MM.1S (cell line): ENCODE measurements around the gene IL17C.
A peak's percentile ranks its signal among the peaks of the same experiment; 100 is the strongest.

ENCODE experiments used
- DNase-seq: peaks from one replicate; pipeline ENCODE4 v3.0.0-alpha.2; 2015
- H2AFZ ChIP-seq: fragments of 300-600 bp; sonication (generic); 2 replicates; pipeline ENCODE4 v1.6.0; 2016; ENCODE audit warnings: antibody characterized with exemption, low read length
- H3F3A ChIP-seq: fragments of 300-600 bp; sonication (generic); 2 replicates; pipeline ENCODE4 v1.6.1; 2016; ENCODE audit warnings: mild to moderate bottlenecking, antibody characterized with exemption, low read length, moderate library complexity, mixed read lengths; ENCODE audit not compliant: insufficient read depth
- H3K27ac ChIP-seq: fragments of 300-600 bp; sonication (generic); 2 replicates; pipeline ENCODE4 v1.5.1; 2016; ENCODE audit warnings: mild to moderate bottlenecking, low read length
- H3K27me3 ChIP-seq: fragments of 300-600 bp; sonication (generic); replicated peaks from 2 replicates; pipeline ENCODE4 v1.6.0; 2016; ENCODE audit warnings: low read length; ENCODE audit not compliant: insufficient read depth
- H3K36me3 ChIP-seq: fragments of 300-600 bp; sonication (generic); replicated peaks from 2 replicates; pipeline ENCODE4 v1.6.1; 2016; ENCODE audit warnings: mild to moderate bottlenecking, low read length, mixed read lengths; ENCODE audit not compliant: insufficient read depth
- H3K4me1 ChIP-seq: fragments of 300-600 bp; sonication (generic); 2 replicates; pipeline ENCODE4 v1.6.1; 2016; ENCODE audit warnings: low read length, mixed read lengths
- H3K4me2 ChIP-seq: fragments of 300-600 bp; sonication (generic); 2 replicates; pipeline ENCODE4 v1.6.0; 2016; ENCODE audit warnings: low read depth, low read length
- H3K4me3 ChIP-seq: fragments of 300-600 bp; sonication (generic); 2 replicates; pipeline ENCODE4 v1.5.1; 2016; ENCODE audit warnings: low read length, mixed read lengths
- H3K79me2 ChIP-seq: fragments of 300-600 bp; sonication (generic); 2 replicates; pipeline ENCODE4 v1.6.1; 2016; ENCODE audit warnings: mixed run types, low read length, mixed read lengths
- H3K9ac ChIP-seq: fragments of 300-600 bp; sonication (generic); 2 replicates; pipeline ENCODE4 v1.6.1; 2016; ENCODE audit warnings: low read length, mixed read lengths
- H3K9me2 ChIP-seq: fragments of 300-600 bp; sonication (generic); replicated peaks from 2 replicates; pipeline ENCODE4 v1.6.1; 2016; ENCODE audit warnings: mild to moderate bottlenecking, low read length, mixed read lengths; ENCODE audit not compliant: insufficient read depth
- H3K9me3 ChIP-seq: fragments of 300-600 bp; sonication (generic); replicated peaks from 2 replicates; pipeline ENCODE4 v1.6.1; 2016; ENCODE audit warnings: mild to moderate bottlenecking, low read length, mixed read lengths; ENCODE audit not compliant: insufficient read depth
- H4K20me1 ChIP-seq: fragments of 300-600 bp; sonication (generic); 2 replicates; pipeline ENCODE4 v1.6.1; 2016; ENCODE audit warnings: mild to moderate bottlenecking, low read length, moderate library complexity, mixed read lengths; ENCODE audit not compliant: insufficient read depth
- EZH2 ChIP-seq: fragments of 300-600 bp; sonication (generic); optimal IDR thresholded peaks from 2 replicates; pipeline ENCODE3; 2017; ENCODE audit warnings: low read depth, mild to moderate bottlenecking, antibody characterized with exemption, low read length, mixed read lengths
- EZH2phosphoT487 ChIP-seq: fragments of 300-600 bp; sonication (generic); IDR thresholded peaks from 2 replicates; pipeline ENCODE4 v1.6.1; 2018; ENCODE audit warnings: antibody characterized with exemption, low read length
- TF ChIP-seq, protein P1 (sequence below): fragments of 300-600 bp; sonication (generic); IDR thresholded peaks from 2 replicates; pipeline ENCODE4 v1.5.1; 2016; ENCODE audit warnings: antibody characterized with exemption, low read length, mixed read lengths

The IL17C gene

DNA sequence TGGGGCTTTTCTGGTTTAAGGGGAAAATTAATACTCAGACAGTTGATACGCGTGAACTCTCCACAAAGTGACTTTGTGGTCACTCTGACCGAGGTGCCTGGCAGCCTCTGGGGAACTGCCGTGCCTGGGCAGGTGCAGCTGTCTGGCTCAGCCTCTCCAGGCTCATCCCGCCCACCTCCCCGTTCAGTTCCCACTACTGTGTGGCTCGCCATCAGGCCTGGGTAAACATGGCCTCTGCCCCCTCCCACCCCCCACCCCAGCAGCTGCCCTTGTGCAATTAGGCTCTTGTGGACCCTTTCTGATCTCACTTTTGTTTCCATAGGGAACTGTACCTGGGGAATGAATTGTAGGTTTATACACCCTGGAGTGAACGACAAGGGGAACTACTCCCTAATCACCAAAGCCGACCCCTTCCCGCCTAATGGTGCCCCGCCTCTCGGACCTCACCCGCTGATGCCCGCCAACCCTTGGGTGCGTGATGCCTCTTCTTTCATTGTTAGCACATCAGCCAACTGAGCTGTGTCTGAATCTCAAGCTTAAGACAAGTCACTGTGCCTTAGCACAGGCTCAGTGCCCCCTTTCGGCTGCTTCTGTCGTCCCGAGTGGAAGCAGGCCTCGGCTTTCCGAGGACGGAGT, 40.4 kb upstream of the IL17C start:
- Histone ChIP-seq H2AFZ (no peak overlapping the region), H4K20me1 (no peaks in the 10 kb centered on the region), H3K27me3 (no peaks in the 10 kb centered on the region), H3K4me3 (no peak overlapping the region), H3K4me1 (peaks cover 21% of the 10 kb centered on the region), H3K9me3 (no peaks in the 10 kb centered on the region), H3K4me2 (peak overlapping the region; percentile 49; the same call in 1 of the 2 replicates), H3K9me2 (no peaks in the 10 kb centered on the region), H3K36me3 (no peaks in the 10 kb centered on the region; the same call in 1 of the 2 replicates), H3F3A (peaks cover 22% of the 10 kb centered on the region), H3K79me2 (peaks cover 27% of the 10 kb centered on the region), H3K27ac (peak overlapping the region; percentile 76), H3K9ac (no peak overlapping the region)
- TF ChIP-seq EZH2phosphoT487, result no peak
- TF ChIP-seq, protein P1, sequence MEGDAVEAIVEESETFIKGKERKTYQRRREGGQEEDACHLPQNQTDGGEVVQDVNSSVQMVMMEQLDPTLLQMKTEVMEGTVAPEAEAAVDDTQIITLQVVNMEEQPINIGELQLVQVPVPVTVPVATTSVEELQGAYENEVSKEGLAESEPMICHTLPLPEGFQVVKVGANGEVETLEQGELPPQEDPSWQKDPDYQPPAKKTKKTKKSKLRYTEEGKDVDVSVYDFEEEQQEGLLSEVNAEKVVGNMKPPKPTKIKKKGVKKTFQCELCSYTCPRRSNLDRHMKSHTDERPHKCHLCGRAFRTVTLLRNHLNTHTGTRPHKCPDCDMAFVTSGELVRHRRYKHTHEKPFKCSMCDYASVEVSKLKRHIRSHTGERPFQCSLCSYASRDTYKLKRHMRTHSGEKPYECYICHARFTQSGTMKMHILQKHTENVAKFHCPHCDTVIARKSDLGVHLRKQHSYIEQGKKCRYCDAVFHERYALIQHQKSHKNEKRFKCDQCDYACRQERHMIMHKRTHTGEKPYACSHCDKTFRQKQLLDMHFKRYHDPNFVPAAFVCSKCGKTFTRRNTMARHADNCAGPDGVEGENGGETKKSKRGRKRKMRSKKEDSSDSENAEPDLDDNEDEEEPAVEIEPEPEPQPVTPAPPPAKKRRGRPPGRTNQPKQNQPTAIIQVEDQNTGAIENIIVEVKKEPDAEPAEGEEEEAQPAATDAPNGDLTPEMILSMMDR, result no peak
- TF ChIP-seq EZH2, result no peak
- peak; percentile 58 for DNase-seq

DNA sequence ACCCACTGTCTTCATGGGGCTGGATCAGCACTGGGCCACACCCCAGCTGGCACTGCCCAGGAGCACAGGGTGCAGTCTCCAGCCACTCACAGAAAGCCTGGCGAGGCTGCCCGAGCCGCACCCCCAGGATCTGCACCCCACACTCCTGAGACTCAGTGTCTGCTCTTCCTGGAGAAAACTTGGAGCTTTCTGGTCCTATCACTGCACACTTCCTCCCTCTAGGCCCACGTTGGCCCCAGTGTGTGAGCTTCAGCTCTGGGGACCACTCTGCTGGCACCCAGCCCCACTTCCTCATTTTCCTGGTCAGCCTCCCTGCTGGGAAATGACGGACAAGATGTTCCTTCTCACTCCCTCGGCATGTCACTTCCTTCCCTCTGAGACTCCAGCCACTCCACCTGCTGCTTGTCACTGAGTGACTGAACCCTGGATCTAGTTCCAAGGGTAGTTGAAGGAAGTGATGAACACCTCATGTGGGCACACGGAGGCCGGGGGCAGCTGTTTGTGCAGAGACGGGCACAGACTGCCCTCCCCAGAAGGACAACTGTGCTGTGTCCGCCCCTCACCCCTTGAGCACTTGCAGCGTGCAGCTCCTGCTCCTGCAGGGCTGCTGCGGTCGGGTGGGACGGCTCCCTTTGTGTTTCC, 39.2 kb upstream of the IL17C start:
- Histone ChIP-seq H3K36me3 (no peaks in the 10 kb centered on the region; the same call in 1 of the 2 replicates), H3F3A (peaks cover 22% of the 10 kb centered on the region), H3K9ac (no peak overlapping the region), H3K4me1 (peaks cover 21% of the 10 kb centered on the region), H3K27me3 (no peaks in the 10 kb centered on the region), H3K27ac (no peak overlapping the region), H3K9me2 (no peaks in the 10 kb centered on the region), H3K9me3 (no peaks in the 10 kb centered on the region), H3K79me2 (peaks cover 16% of the 10 kb centered on the region), H4K20me1 (no peaks in the 10 kb centered on the region), H3K4me2 (no peak overlapping the region), H2AFZ (no peak overlapping the region), H3K4me3 (no peak overlapping the region)
- DNase-seq, result no peak
- TF ChIP-seq, protein P1, result no peak
- TF ChIP-seq EZH2phosphoT487 (no peak), EZH2 (no peak)

- no peak overlapping the region for H3K4me2 ChIP-seq
Measured at GRCh38 chr16:88599825-88600538, 38.4 kb upstream of the IL17C start.

More at GRCh38 chr16:88599825-88600538, 38.4 kb upstream of the IL17C start:
- Histone ChIP-seq H3K4me3 (no peak overlapping the region), H3K9ac (no peak overlapping the region), H3K36me3 (no peaks in the 10 kb centered on the region; the same call in 1 of the 2 replicates), H4K20me1 (no peaks in the 10 kb centered on the region), H3K79me2 (peaks cover 14% of the 10 kb centered on the region), H3K9me2 (no peaks in the 10 kb centered on the region), H3K27ac (no peak overlapping the region), H2AFZ (no peak overlapping the region), H3F3A (peaks cover 22% of the 10 kb centered on the region), H3K9me3 (no peaks in the 10 kb centered on the region), H3K4me1 (peaks cover 21% of the 10 kb centered on the region), H3K27me3 (no peaks in the 10 kb centered on the region)
- DNase-seq, result no peak
- TF ChIP-seq EZH2phosphoT487, result no peak
- TF ChIP-seq EZH2, result no peak
- TF ChIP-seq, protein P1, result no peak
